AG09319 (cell line): ENCODE results near the gene HOXD10.

Experiments
- DNase-seq: peaks from one replicate; pipeline ENCODE4 v3.0.0-alpha.2; 2010; ENCODE audit warnings: low read depth; ENCODE audit errors: extremely low read depth
- TF ChIP-seq, protein P1 (sequence below): IDR thresholded peaks from 2 replicates; pipeline ENCODE4 v1.5.1; 2011; ENCODE audit warnings: low read depth, mild to moderate bottlenecking, inconsistent platforms, low read length, moderate library complexity

Gene HOXD10

DNA sequence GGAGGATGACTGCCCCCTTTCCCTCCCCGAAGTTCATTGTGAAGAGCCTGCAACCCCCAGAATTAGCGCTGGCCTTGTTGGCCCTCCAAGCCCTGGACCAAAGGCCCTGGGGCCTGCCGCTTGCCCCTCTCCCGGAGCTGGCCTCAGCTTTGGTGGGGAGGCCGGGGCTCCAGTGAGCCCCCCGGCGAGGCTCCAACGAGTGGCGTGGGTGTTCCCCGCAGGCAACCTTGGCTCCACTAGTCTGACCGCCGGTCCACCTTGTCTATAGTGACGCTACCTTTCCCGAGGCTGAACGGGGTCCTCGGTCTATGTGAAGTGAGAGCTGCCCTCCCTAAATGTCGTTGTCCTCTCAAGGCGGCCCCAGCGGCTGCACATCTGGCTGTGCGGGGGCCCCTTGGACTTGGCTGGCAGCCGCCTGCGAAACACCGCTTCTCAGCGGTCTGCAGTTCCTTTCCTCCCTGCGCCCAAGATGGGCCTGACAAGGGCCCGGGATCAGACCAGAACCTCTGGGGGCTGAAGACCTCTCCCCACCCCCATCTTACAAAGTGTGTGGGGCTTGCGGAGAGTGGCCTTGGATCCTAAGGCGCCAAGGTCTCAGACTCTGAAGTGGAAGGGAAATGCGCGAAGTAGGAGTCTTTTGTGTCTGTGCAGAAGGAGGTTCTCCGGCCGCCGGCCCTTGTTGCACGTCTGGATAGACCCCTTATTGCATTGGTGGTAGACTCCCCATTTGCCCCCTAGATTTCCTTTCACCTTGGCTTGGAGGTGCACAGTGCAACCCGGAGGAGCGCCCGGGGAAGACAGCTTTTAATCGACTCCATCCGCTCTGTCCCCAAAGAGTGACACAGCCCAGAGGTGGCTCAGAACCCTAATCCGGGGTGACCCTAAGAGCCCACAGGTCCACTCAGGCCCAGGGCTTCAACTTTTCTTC, 3.9 kb upstream of the HOXD10 start:
- TF ChIP-seq, protein P1, sequence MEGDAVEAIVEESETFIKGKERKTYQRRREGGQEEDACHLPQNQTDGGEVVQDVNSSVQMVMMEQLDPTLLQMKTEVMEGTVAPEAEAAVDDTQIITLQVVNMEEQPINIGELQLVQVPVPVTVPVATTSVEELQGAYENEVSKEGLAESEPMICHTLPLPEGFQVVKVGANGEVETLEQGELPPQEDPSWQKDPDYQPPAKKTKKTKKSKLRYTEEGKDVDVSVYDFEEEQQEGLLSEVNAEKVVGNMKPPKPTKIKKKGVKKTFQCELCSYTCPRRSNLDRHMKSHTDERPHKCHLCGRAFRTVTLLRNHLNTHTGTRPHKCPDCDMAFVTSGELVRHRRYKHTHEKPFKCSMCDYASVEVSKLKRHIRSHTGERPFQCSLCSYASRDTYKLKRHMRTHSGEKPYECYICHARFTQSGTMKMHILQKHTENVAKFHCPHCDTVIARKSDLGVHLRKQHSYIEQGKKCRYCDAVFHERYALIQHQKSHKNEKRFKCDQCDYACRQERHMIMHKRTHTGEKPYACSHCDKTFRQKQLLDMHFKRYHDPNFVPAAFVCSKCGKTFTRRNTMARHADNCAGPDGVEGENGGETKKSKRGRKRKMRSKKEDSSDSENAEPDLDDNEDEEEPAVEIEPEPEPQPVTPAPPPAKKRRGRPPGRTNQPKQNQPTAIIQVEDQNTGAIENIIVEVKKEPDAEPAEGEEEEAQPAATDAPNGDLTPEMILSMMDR = no peak
- DNase-seq = no peak

DNA sequence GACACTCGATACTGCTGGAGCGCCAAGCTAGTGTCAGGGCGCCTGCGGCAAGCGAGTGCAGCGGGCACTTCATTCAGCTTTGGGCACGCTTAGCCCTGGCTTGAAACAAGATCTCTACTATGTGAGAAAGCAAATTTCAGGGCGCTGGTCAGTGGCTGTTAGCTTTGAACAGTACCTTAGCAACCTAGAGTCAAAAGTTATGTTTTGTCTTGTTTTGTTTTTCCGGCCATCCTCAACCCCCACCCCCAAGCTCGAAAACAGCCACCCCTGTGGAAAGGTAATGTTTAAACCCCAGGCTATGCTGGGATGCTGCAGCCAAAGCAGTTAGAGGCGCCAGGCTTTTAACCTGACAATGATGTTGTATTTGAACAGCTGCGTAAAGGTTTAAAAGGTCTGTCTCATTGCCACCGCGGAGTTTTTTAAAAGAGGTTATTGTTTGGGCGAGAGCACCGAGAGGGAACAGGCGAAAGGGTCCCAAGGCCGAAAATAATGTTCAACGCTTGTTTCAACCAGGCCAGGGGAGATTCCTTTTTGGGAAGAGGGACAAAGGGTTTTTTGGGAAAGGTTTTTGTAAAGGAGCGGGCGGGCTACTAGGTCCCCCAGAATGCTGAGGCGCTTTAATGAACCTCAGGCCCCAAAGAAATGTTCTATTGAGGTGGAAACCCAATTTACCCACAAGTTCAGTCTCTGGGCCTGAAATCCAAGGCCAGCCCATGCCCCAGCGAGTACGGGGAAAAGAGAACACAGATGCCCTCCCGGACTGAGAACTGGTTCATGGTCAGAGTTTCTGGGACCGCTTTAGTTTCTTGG, 2.3 kb upstream of the HOXD10 start:
- TF ChIP-seq, protein P1 = no peak
- DNase-seq = no peak

DNA sequence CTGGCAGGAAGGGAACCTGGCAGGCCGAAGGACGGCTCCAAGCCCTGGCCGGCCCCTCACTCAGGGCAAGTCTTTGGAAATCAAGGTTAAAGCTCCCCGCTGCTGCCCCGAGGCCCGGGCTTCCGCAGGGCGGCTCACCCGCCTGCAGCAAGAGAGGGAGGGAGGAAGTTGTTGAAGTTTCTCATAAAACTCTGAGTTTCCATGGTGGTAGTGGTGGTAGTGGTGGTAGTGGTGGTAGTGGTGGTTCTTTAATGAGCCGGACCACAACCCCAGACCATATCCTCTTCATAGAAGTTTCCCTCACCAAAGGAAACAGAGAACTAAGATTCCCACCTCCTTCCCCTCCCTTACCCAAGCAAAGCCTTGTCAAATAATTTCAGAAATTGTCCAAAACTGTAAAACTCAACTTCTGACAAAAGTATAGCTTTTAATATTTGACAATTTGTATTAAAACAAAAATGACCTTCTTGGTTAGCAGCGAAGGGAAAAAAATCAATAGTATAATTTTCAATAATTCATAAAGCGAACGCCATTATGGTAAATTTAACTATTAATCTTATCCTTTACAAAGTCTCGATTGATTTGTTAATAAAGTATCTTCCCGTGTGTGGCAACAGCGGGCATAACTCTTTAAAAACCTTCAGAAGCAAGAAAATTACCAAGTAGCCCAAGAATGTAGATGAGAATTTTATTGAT, 1.5 kb upstream of the HOXD10 start:
- DNase-seq = no peak
- TF ChIP-seq, protein P1 = no peak

DNA sequence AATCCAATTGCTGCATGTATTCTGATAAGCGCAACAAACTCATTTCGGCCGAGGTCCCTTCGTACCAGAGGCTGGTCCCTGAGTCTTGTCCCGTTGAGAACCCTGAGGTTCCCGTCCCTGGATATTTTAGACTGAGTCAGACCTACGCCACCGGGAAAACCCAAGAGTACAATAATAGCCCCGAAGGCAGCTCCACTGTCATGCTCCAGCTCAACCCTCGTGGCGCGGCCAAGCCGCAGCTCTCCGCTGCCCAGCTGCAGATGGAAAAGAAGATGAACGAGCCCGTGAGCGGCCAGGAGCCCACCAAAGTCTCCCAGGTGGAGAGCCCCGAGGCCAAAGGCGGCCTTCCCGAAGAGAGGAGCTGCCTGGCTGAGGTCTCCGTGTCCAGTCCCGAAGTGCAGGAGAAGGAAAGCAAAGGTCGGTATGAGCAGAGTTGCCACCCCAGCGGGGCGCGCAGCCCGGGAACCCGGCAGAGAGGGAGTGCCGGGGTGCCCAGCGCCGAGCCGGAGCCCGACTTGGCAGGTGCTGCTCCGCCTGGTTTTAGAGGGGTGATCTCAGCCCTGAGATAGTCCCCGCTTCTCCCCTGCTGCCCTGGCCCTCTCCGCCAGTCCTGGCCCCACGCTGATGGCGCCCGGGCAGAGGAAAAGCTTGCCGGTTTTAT, 714 bp downstream of the HOXD10 start:
- TF ChIP-seq, protein P1 = no peak
- no peak for DNase-seq

DNA sequence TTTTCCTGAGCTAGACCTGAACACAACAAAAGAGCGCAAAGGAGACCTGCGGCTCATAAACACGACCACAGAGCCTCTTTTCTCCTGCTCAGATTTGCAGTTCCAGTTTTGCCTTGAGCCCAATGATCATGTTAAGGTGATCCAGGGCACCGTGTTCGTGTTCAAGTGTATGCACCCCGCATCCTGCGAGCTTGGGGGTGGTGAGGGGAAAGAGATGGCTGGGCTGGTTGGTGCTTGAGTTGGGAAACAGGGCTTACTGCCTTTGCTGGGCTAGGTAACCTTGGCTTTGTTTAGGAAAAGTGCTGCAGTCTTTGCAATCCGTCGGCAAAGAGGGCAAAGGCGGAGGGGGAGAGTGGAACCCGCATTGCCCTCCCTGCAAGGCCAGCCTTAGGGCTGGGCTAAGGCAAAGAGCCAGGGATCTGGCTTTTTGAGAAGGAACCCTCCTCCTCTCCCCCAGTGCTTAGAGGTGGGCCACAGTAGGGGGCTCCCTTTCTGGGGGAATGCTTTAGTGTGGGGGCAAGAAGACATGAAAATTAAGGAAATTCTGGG, 1.3 kb downstream of the HOXD10 start:
- no peak for DNase-seq
- TF ChIP-seq, protein P1 = no peak

DNA sequence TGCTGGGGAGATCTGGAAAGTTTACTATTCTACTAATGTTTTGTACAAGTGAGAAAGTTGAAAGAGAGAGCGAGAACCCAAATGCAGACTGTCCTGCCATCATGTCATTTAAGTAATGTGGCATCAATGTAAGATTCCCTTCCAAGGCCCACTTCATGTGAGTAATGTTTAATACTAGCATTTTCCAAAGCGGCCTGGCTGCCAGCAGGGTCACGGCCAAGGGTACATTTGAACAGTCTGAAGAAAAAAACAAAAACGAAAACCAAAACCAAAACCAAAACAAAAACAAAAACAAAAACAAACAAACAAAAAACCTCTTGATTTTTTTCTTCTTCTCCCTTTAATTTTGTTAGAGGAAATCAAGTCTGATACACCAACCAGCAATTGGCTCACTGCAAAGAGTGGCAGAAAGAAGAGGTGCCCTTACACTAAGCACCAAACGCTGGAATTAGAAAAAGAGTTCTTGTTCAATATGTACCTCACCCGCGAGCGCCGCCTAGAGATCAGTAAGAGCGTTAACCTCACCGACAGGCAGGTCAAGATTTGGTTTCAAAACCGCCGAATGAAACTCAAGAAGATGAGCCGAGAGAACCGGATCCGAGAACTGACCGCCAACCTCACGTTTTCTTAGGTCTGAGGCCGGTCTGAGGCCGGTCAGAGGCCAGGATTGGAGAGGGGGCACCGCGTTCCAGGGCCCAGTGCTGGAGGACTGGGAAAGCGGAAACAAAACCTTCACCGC, 2.2 kb downstream of the HOXD10 start:
- TF ChIP-seq, protein P1 = peak; percentile 24
- no peak for DNase-seq
